ENCODE results near the gene MTHFSD. TPM values are rescaled to one million over a fixed set of nuclear protein-coding genes. Genes with fewer than 3 reads are reported as not detected.

Gene MTHFSD
- total RNA-seq, 1 experiment from 2014 or later: 12.0 TPM

- no peak for DNase-seq (ENCODE audit: extremely low read depth, low read depth)
Observed at GRCh38 chr16:86555704-86556075, 655 bp upstream of the MTHFSD start.

GRCh38 chr16:86554599-86554916 is 477 bp downstream of the MTHFSD start:
- DNase-seq (ENCODE audit: extremely low read depth, low read depth): no peak

- DNase-seq (ENCODE audit: extremely low read depth, low read depth): no peak
Observed at GRCh38 chr16:86553356-86553755, 1.7 kb downstream of the MTHFSD start.

GRCh38 chr16:86550281-86550680 is 4.8 kb downstream of the MTHFSD start:
- no peak for DNase-seq (ENCODE audit: extremely low read depth, low read depth)

GRCh38 chr16:86549893-86550190 is 5.2 kb downstream of the MTHFSD start:
- DNase-seq (ENCODE audit: extremely low read depth, low read depth): no peak

- no peak for DNase-seq (ENCODE audit: extremely low read depth, low read depth)
Observed at GRCh38 chr16:86549076-86549892, 5.8 kb downstream of the MTHFSD start.

GRCh38 chr16:86547286-86547685 is 7.7 kb downstream of the MTHFSD start:
- no peak for DNase-seq (ENCODE audit: extremely low read depth, low read depth)

- no peak for DNase-seq (ENCODE audit: extremely low read depth, low read depth)
Observed at GRCh38 chr16:86546638-86547013, 8.4 kb downstream of the MTHFSD start.

GRCh38 chr16:86545954-86546637 is 8.9 kb downstream of the MTHFSD start:
- no peak for DNase-seq (ENCODE audit: extremely low read depth, low read depth)

GRCh38 chr16:86545481-86545880 is 9.6 kb downstream of the MTHFSD start:
- no peak for DNase-seq (ENCODE audit: extremely low read depth, low read depth)

GRCh38 chr16:86542756-86543750 is 12.0 kb downstream of the MTHFSD start:
- no peak for DNase-seq (ENCODE audit: extremely low read depth, low read depth)

GRCh38 chr16:86541560-86541959 is 13.5 kb downstream of the MTHFSD start:
- DNase-seq (ENCODE audit: extremely low read depth, low read depth): no peak

GRCh38 chr16:86540894-86541293 is 14.1 kb downstream of the MTHFSD start:
- no peak for DNase-seq (ENCODE audit: extremely low read depth, low read depth)

- DNase-seq (ENCODE audit: extremely low read depth, low read depth): no peak
Observed at GRCh38 chr16:86538196-86538780, 16.7 kb downstream of the MTHFSD start.

GRCh38 chr16:86537486-86537885 is 17.5 kb downstream of the MTHFSD start:
- no peak for DNase-seq (ENCODE audit: extremely low read depth, low read depth)

GRCh38 chr16:86536621-86537020 is 18.4 kb downstream of the MTHFSD start:
- DNase-seq (ENCODE audit: extremely low read depth, low read depth): no peak

GRCh38 chr16:86534779-86535615 is 20.0 kb downstream of the MTHFSD start:
- DNase-seq (ENCODE audit: extremely low read depth, low read depth): no peak

GRCh38 chr16:86533767-86534351 is 21.2 kb downstream of the MTHFSD start:
- DNase-seq (ENCODE audit: extremely low read depth, low read depth): no peak

GRCh38 chr16:86533076-86533475 is 22.0 kb downstream of the MTHFSD start:
- DNase-seq (ENCODE audit: extremely low read depth, low read depth): no peak

- no peak for DNase-seq (ENCODE audit: extremely low read depth, low read depth)
Observed at GRCh38 chr16:86532526-86532815, 22.6 kb downstream of the MTHFSD start.

Measured in NCI-H460 (cell line).